GM06990 (cell line): ENCODE data around the gene PWWP2B.
A peak's percentile ranks its signal among the peaks of the same experiment; 100 is the strongest.

Experiments
- DNase-seq: peaks from one replicate; pipeline ENCODE4 v3.0.0-alpha.2; 2011; ENCODE audit not compliant: insufficient read length; ENCODE audit errors: extremely low read depth
- H3K27me3 ChIP-seq: replicated peaks from 2 replicates; pipeline ENCODE4 v1.6.0; 2011; ENCODE audit warnings: low read length; ENCODE audit not compliant: control insufficient read depth, insufficient read depth
- H3K36me3 ChIP-seq: 2 replicates; pipeline ENCODE4 v1.5.1; 2011; ENCODE audit warnings: low read length; ENCODE audit not compliant: control insufficient read depth, insufficient read depth
- H3K4me3 ChIP-seq: replicated peaks from 2 replicates; pipeline ENCODE4 v1.5.1; 2011; ENCODE audit warnings: low read depth, mild to moderate bottlenecking, control low read depth, low read length
- TF ChIP-seq, protein P1 (sequence below): IDR thresholded peaks from 2 replicates; pipeline ENCODE4 v1.5.1; 2011; ENCODE audit warnings: low read length, control low read depth, mild to moderate bottlenecking, inconsistent platforms; ENCODE audit not compliant: insufficient read depth, poor library complexity, severe bottlenecking

PWWP2B gene

GRCh38 chr10:132451506-132452215 is 54.7 kb downstream of the PWWP2B start:
- H3K36me3 ChIP-seq, result no peaks in the 10 kb centered on the region
- DNase-seq, result no peak
- H3K27me3 ChIP-seq, result no peaks in the 10 kb centered on the region; the same call in 1 of the 2 replicates
- TF ChIP-seq, protein P1, sequence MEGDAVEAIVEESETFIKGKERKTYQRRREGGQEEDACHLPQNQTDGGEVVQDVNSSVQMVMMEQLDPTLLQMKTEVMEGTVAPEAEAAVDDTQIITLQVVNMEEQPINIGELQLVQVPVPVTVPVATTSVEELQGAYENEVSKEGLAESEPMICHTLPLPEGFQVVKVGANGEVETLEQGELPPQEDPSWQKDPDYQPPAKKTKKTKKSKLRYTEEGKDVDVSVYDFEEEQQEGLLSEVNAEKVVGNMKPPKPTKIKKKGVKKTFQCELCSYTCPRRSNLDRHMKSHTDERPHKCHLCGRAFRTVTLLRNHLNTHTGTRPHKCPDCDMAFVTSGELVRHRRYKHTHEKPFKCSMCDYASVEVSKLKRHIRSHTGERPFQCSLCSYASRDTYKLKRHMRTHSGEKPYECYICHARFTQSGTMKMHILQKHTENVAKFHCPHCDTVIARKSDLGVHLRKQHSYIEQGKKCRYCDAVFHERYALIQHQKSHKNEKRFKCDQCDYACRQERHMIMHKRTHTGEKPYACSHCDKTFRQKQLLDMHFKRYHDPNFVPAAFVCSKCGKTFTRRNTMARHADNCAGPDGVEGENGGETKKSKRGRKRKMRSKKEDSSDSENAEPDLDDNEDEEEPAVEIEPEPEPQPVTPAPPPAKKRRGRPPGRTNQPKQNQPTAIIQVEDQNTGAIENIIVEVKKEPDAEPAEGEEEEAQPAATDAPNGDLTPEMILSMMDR, result no peak
- H3K4me3 ChIP-seq, result no peak overlapping the region

GRCh38 chr10:132452216-132452650 is 55.2 kb downstream of the PWWP2B start:
- TF ChIP-seq, protein P1, result no peak
- DNase-seq, result no peak
- H3K27me3 ChIP-seq, result no peaks in the 10 kb centered on the region; the same call in 1 of the 2 replicates
- H3K4me3 ChIP-seq, result no peak overlapping the region
- H3K36me3 ChIP-seq, result no peaks in the 10 kb centered on the region

DNA sequence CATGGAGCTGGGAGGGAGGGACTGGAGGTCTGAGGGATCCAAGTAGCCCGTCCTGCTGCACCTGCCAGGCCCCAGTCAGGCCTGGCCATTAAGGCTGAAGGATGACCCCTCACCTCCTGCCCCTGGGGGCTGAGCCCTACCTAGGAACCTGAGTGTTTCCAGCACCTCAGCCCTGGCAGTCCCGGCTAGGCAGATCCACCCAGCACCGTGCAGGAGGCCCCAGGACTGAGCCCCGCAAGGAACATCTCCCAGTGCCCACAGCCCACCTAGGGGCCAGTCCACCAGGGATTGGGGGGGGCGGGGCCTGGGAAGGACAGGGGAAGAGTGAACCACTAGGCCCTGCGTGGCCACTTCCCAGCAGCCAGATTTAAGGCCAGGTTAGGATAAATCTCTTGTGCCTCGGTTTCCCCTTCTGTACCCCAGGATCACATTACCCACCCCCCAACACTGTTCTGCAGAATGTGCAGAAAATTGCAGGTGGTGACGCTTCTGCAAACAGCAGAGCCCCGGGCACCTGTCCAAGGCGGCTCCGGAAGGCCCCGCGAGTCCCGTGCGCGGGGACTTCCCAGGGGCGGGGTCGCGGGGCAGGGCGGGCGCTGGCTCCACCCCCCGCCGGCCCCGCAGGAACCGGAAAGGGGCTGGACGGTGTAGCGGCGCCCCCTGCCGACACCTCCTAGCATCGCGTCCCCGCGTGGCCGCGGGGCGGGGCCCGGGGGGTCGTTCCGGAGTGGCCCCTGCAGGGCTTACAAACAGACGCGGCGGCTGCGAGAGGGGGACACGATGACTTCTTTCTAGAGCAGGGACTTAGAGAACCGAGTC is 55.9 kb downstream of the PWWP2B start:
- Histone ChIP-seq H3K27me3 (no peaks in the 10 kb centered on the region; the same call in 1 of the 2 replicates), H3K4me3 (no peak overlapping the region; the same call in 1 of the 2 replicates), H3K36me3 (no peaks in the 10 kb centered on the region)
- DNase-seq, result peak; percentile 83
- TF ChIP-seq, protein P1, result peak; percentile 75

DNA sequence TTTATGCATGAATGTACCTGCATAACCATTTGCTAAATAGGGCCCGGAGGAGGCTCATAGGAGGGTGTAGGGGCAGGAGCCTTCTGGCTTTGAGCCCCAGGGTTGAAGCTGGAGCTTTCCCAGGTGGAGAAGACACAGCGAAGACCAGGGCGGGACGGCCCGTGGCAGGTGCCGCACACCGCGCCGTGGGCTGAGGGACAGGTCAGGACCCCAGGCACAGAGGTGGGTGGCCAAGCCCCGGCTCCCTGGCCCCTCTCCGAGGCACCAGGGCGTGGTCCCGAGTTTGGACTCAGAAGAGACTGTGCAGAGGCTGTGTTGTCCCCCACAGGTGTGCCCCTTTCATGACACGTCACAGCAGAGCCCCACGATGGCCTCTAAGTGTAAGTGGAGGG is 56.5 kb downstream of the PWWP2B start:
- no peaks in the 10 kb centered on the region for H3K36me3 ChIP-seq
- H3K27me3 ChIP-seq, result no peaks in the 10 kb centered on the region; the same call in 1 of the 2 replicates
- DNase-seq, result no peak
- TF ChIP-seq, protein P1, result no peak
- no peak overlapping the region; the same call in 1 of the 2 replicates for H3K4me3 ChIP-seq

- no peak overlapping the region for H3K4me3 ChIP-seq
- DNase-seq, result no peak
- no peaks in the 10 kb centered on the region; the same call in 1 of the 2 replicates for H3K27me3 ChIP-seq
- TF ChIP-seq, protein P1, result no peak
- H3K36me3 ChIP-seq, result no peaks in the 10 kb centered on the region
Observed at GRCh38 chr10:132454296-132455198, 57.5 kb downstream of the PWWP2B start.
